Uterus (tissue), 4 donors: ENCODE results near the gene ZNF280A. TPM values are rescaled to one million over a fixed set of nuclear protein-coding genes. Genes with fewer than 3 reads are reported as not detected.
A peak's percentile ranks its signal among the peaks of the same experiment; 100 is the strongest.

Source experiments
- DNase-seq, 2 donors: peaks; one replicate each; pipeline ENCODE4 v3.0.0-alpha.2; 2019 to 2020
- H3K27ac ChIP-seq, 2 donors: fragments of 200-600 bp; sonication (generic); 1 replicate in 1 of 2; 2 replicates in 1 of 2; pipeline ENCODE4 v1.5.1; 2016 to 2018
- H3K27me3 ChIP-seq, 2 donors: fragments of 200-600 bp; sonication (generic); one replicate each; pipeline ENCODE4 v1.5.1; 2018 to 2019; ENCODE audit warnings: control low read depth in 1 of 2
- H3K36me3 ChIP-seq, 2 donors: fragments of 200-600 bp; sonication (generic); one replicate each; pipeline ENCODE4 v1.5.1; 2019; ENCODE audit warnings: control low read depth in 1 of 2
- H3K4me1 ChIP-seq, 2 donors: fragments of 200-600 bp; sonication (generic); one replicate each; pipeline ENCODE4 v1.5.1; 2018 to 2019; ENCODE audit warnings: control low read depth in 1 of 2
- H3K4me3 ChIP-seq, 2 donors: fragments of 200-600 bp; sonication (generic); 1 replicate in 1 of 2; 2 replicates in 1 of 2; pipeline ENCODE4 v1.5.1; 2018 to 2019; ENCODE audit warnings: mild to moderate bottlenecking in 1 of 2
- H3K9me3 ChIP-seq, 2 donors: fragments of 200-600 bp; sonication (generic); one replicate each; pipeline ENCODE4 v1.5.1; 2019; ENCODE audit warnings: control low read depth in 1 of 2
- POLR2A ChIP-seq, 2 donors: fragments of 450-650 bp; IDR thresholded peaks; one replicate each; pipeline ENCODE4 v1.6.1; 2016; ENCODE audit warnings: antibody characterized with exemption in 2 of 2, mild to moderate bottlenecking in 1 of 2, moderate library complexity in 1 of 2
- intact Hi-C: fragments of 100-400 bp; cut with DNase I; formaldehyde crosslinking; loops from one replicate; pipeline ENCODE4 v1.15.1; 2023; ENCODE audit warnings: low total_unique reads
- total RNA-seq, 4 donors: library from RNA; depleted of rRNA in 3 of 4; stranded (reverse); fragments of >200 nt in 3 of 4; gene quantifications; one replicate each; pipeline versions ENCODE4 v1.1.0 to v1.2.4, GENCODE V29; 2014 to 2023
- TF ChIP-seq, protein P1 (sequence below), 4 experiments: fragments of 200-600 bp in 2 of 4; fragments of 450-650 bp in 2 of 4; sonication (generic) in 2 of 4; IDR thresholded peaks; one replicate each; pipeline ENCODE4 v1.5.1; 2016 to 2019; ENCODE audit warnings: antibody characterized with exemption in 4 of 4, mild to moderate bottlenecking in 2 of 4, moderate library complexity in 1 of 4
- donor health status: DM: yes; HTN: yes; CAD: no.

The ZNF280A gene
- total RNA-seq, 4 donors from 2014 or later: not detected

- Histone ChIP-seq H3K27me3 (no peaks in the 10 kb centered on the region), H3K36me3 (no peaks in the 10 kb centered on the region), H3K4me1 (no peaks in the 10 kb centered on the region), H3K27ac (no peak overlapping the region), H3K4me3 (no peak overlapping the region), H3K9me3 (peaks cover 0 to under 1% of the 10 kb centered on the region in 2 donors)
- no peak for DNase-seq
- TF ChIP-seq, protein P1, sequence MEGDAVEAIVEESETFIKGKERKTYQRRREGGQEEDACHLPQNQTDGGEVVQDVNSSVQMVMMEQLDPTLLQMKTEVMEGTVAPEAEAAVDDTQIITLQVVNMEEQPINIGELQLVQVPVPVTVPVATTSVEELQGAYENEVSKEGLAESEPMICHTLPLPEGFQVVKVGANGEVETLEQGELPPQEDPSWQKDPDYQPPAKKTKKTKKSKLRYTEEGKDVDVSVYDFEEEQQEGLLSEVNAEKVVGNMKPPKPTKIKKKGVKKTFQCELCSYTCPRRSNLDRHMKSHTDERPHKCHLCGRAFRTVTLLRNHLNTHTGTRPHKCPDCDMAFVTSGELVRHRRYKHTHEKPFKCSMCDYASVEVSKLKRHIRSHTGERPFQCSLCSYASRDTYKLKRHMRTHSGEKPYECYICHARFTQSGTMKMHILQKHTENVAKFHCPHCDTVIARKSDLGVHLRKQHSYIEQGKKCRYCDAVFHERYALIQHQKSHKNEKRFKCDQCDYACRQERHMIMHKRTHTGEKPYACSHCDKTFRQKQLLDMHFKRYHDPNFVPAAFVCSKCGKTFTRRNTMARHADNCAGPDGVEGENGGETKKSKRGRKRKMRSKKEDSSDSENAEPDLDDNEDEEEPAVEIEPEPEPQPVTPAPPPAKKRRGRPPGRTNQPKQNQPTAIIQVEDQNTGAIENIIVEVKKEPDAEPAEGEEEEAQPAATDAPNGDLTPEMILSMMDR (IDR thresholded peaks at IDR 0.05): no peak
- TF ChIP-seq POLR2A (IDR thresholded peaks at IDR 0.05): no peak
- intact Hi-C loops: no loop called here
These were observed 54.9 kb downstream of the ZNF280A start for GRCh38 chr22:22465094-22465602.

GRCh38 chr22:22464541-22465054, 55.5 kb downstream of the ZNF280A start:
- no peak overlapping the region for H3K4me3 ChIP-seq
- peaks cover 0 to 5% of the 10 kb centered on the region in 2 donors for H3K9me3 ChIP-seq
- H3K4me1 ChIP-seq: no peaks in the 10 kb centered on the region
- H3K36me3 ChIP-seq: no peaks in the 10 kb centered on the region
- H3K27me3 ChIP-seq: no peaks in the 10 kb centered on the region
- intact Hi-C loops: no loop called here
- H3K27ac ChIP-seq: no peak overlapping the region
- DNase-seq: no peak
- TF ChIP-seq, protein P1 (IDR thresholded peaks at IDR 0.05): no peak
- no peak for TF ChIP-seq POLR2A (IDR thresholded peaks at IDR 0.05)

GRCh38 chr22:22463855-22464540, 56.1 kb downstream of the ZNF280A start:
- no peak for TF ChIP-seq POLR2A (IDR thresholded peaks at IDR 0.05)
- TF ChIP-seq, protein P1 (IDR thresholded peaks at IDR 0.05): peak; percentile 38 to 62 (median 57)
- peaks cover 0 to 5% of the 10 kb centered on the region in 2 donors for H3K9me3 ChIP-seq
- intact Hi-C loops: no loop called here
- H3K4me3 ChIP-seq: no peak overlapping the region
- no peaks in the 10 kb centered on the region for H3K36me3 ChIP-seq
- no peaks in the 10 kb centered on the region for H3K27me3 ChIP-seq
- no peaks in the 10 kb centered on the region for H3K4me1 ChIP-seq
- H3K27ac ChIP-seq: no peak overlapping the region
- DNase-seq: peak in 1 of 2 donors; percentile 15

Other genes with a start within 250 kb of the ZNF280A start
- gene ZNF280B, start 11.5 kb downstream of the ZNF280A start, total RNA-seq: 1 to 10 TPM in 1 of 4 donors, under 1 TPM in 2, not detected in 1; under 0.01 to 3.8 (median 0.88) TPM
- 1 to 10 TPM in 1 of 4 donors, under 1 TPM in 1, not detected in 2; 0.41 to 1.3 TPM for gene PRAME, start 39.0 kb upstream of the ZNF280A start, total RNA-seq
- not detected for gene GGTLC2, start 124.3 kb upstream of the ZNF280A start, total RNA-seq